HG03066 (cell line): Measurements from ENCODE around the gene ILKAP.

Source experiments
- ATAC-seq: cut with Tn5 transposase; IDR thresholded peaks from one replicate; pipeline ENCODE4 v1.9.1; 2021; ENCODE audit warnings: low read depth; ENCODE audit not compliant: unreplicated experiment

ILKAP gene

GRCh38 chr2:238203094-238203972 lies at the start of gene ILKAP:
Gene ILKAP, minus strand, starts transcription at chr2:238203695. Its CDS starts 142 bp downstream, at chr2:238203553.
- ATAC-seq, result peak; percentile 94

DNA sequence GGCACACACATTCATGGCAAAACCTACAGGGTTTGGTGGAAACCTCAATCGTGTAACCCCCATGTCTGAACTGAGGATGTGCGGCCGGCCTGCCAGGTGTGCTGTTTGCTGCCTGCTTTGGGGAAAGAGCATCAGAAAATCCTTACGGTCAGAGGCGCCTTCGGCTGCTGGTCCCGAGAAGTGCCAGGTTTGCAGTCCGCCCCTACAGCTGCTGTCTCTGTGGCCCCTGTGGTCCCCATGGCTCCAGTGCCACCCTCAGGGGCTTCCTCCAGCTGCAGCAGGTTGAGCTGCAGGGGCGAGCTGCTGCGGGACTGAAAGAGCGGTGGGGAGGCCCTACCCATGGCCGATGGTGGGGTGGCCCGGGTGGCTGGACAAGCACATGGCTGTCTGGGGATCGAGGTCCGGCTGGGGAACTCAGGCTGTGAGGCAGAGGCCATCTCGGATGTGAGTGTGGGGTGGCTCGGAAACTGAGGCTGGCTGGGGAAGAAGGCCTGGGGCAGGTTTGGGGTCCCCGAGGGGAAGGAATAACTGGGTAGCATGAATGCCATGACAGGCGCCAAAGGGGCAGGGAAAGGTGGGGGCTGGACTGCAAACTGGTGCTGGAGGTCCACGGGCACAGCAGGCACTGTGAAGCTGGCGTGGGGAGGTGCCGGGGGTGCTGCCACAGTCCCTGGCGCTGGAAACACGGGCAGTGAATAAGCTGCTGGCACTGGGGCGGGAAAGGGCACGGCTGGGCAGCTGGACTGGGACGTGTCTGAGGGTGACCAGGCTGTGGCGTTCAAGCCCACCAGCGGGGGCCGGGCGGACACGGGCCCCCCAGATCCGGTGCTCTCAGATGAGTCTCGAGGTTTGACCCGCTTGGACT lies 49.5 kb upstream of the ILKAP start:
- no peak for ATAC-seq

- ATAC-seq, result no peak
Observed at GRCh38 chr2:238251986-238252385, 48.5 kb upstream of the ILKAP start.

DNA sequence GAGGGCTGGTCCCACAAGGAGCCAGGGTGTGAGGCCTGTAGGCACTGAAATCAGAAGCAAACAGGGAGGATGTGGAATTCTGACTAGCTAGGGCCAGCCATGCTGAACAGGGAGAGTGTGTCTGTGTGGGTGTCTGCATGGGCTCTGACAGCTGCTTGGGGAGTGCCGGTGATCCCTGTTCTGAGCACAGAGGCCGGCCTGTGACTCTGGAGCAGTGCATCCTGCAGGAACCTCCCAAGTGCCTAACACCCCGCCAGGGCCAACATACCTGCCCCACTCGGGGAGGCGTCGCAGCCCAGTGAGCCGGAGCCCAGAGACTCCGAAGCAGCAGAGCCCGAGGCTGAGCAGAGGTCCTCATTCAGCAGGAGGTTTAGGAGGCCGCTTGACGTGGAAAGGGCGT lies 47.8 kb upstream of the ILKAP start:
- ATAC-seq, result no peak

- no peak for ATAC-seq
Observed at GRCh38 chr2:238250896-238251295, 47.4 kb upstream of the ILKAP start.

DNA sequence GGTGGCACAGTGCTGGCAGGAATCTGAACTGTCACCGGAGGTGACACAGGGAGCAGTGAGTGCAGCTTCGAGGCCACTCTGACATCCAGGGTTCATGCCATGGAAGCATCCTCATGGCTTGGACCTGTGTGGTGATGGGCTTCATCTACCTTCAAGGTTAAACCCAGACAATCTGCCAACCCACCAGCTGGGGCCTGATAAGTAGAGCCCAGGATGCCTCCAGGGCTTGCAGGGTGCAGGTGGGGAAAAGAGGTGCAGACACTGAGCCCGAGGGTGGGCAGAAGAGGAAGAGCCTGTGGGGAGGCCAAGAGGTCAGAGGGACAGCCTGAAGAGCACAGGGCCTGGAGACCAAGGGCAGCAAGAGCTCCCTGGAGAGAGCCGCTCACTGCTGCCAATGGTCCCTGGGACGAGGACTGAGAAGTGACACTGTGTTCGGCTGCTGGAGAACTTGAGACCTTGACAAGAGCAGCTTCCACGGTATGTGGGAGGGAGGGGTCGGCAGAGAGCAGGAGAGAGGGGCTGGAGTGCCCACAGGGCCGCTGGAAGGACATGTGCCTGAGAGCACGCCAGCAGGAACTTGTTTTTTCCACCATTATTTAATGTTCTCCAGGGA lies 44.5 kb upstream of the ILKAP start:
- no peak for ATAC-seq

- ATAC-seq, result no peak
Observed at GRCh38 chr2:238247002-238247822, 43.7 kb upstream of the ILKAP start.

GRCh38 chr2:238244151-238244550 lies 40.7 kb upstream of the ILKAP start:
- no peak for ATAC-seq

- ATAC-seq, result no peak
Observed at GRCh38 chr2:238243496-238244076, 40.1 kb upstream of the ILKAP start.

- ATAC-seq, result no peak
Observed at GRCh38 chr2:238242731-238243495, 39.4 kb upstream of the ILKAP start.

DNA sequence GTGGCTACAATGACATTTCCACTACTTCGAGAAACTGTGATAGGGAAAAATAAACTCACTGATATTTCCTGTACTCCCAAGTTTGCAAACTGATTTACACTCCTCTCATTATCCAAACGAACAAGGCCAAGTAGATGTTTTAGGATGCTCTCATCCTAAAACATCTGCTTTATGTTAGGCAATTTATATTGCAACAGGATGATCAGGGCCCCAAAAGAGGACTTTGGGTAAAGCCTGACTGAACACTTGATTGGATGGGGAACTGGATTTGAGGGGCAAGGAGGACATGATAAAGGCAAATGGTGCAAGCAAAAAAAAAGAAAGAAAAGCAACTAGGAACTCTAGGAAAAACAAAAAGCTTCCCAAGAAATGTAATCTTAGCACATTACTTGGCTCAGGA lies 38.5 kb upstream of the ILKAP start:
- ATAC-seq, result no peak

DNA sequence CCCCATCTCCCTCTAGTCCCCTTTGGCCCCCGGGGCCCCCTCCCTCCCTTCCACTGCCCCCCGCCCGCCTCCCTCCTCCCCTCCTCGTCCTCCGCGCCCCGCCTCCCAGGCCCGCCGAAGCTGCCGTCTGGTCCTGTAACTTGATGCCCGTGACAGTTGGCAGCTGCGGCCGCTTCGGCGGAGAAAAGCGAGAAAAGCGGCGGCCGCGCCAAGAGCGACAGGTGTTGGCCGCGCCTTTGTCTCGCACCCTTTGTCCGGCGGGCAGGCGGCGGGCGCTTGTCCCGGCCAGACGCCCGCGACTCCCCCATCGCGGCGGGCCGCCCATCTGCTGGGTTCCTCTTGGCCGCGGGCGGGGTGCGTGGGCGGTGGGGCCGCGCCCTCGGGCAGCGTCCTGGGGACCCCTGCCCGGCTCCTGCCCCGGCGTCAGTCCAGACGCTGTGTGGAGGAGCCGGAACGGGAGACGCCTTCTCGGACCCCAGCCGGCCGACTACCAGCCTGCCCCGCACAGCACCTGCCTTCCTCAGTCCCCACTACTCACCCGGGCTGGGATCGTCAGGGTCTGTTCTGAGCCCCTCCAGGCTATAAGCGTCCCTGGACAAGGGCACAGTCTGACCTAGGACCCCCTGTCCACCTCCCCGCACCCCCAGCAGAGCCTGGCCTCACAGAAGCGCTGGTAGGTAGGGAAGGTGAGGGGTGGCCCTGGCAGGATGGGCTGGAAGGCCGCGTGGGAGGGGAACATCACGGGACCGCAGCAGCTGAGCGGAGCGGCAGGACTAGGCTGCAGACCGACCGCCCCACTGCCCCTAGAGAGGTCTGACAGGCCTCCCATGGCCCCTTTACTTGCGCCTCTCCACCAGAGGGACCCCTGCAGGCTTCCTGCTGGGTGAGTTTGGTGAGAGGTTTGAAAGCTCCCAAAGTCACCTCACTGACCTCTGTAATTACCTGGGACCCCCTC lies 37.5 kb upstream of the ILKAP start:
- ATAC-seq, result no peak

- ATAC-seq, result peak; percentile 85
Observed at GRCh38 chr2:238239863-238240756, 36.6 kb upstream of the ILKAP start, which contains the start of gene HES6. Gene HES6, minus strand, starts transcription at chr2:238240038. Its CDS starts 133 bp downstream, at chr2:238239905.

- no peak for ATAC-seq
Observed at GRCh38 chr2:238239543-238239862, 36.0 kb upstream of the ILKAP start.

DNA sequence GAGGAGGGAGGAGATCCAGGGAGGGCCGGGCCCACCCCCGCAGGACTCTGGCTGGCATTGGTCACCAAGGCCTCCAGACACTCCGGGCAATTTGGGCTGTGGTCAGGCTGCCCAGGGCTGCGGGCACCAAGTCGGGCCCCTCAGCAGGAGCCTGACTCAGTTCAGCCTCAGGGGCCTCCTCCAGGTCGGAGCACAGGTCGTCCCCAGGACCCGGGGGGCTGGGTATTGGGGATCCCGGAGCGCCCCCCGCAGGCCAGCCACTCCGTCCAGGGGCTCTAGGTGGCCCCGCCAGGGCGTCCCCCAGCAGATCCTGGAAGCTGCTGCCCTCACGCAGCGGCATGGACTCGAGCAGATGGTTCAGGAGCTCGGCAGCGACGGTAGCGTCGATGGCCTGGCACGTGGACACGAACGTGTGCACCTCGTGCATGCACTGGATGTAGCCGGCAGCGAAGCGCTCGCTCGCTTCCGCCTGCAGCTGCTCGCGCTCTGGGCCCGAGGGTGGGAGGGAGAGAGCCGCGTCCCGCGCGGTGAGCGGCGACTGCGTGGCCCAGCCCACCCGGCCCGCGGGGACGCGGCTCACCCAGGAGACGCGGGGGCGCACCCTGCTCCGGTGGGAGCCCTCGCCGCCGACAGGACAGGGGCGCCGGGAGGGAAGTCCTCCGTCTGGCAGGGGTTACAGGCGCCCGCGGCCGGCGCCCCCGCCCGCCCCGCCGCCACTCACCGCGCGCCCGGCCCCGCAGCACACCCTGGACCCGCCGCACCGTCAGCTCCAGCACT lies 35.5 kb upstream of the ILKAP start:
- ATAC-seq, result peak; percentile 7

DNA sequence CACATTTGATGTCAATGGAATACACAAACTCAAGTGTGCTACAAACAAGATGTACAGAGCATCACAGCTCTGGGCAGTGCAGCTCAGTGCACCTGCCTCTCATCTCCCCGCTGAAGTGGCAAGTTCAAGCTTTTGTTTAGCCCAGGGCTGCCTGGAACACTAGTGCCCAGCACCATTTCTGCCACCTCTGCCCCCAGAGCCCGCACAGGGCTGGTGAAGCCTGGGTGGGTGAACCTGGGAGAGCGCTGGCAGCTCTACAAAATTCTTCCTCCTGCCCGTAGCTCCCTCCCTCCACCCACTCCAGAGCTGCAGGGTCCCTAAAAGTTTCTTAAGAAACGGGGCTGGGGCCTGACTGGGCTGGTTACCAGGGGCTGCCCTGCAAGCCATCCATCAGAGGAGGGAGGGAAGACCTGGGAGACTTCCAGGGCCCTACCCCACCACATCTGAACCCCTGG lies 34.8 kb upstream of the ILKAP start:
- ATAC-seq, result no peak
